Psoas muscle (tissue), 8 donors: ENCODE results near the gene GALT. TPM values are rescaled to one million over a fixed set of nuclear protein-coding genes. Genes with fewer than 3 reads are reported as not detected.
"Not testable (repeated sequence)": the region's sequence is repeated elsewhere in the genome, so short reads cannot be mapped to it uniquely, and the experiment has no call there.

Experiments used
- ATAC-seq, 4 donors: fragments of 200-7000 bp; cut with Tn5 transposase; one replicate each; pipeline ENCODE4 v1.9.1; 2020; ENCODE audit warnings: moderate library complexity in 3 of 4, mild to moderate bottlenecking in 2 of 4
- DNase-seq, 2 donors: peaks; one replicate each; pipeline ENCODE4 v3.0.0-alpha.2; 2020
- H3K27ac ChIP-seq: fragments of 200-600 bp; one replicate; pipeline ENCODE4 v1.8.0; 2022
- H3K27me3 ChIP-seq, 3 donors: fragments of 200-600 bp in 1 of 3; one replicate each; pipeline versions ENCODE4 v1.6.1 to v1.8.0; 2013 to 2022; ENCODE audit warnings: low read length in 2 of 3, mild to moderate bottlenecking in 2 of 3, moderate library complexity in 1 of 3; ENCODE audit not compliant: insufficient read depth in 3 of 3
- H3K36me3 ChIP-seq, 2 donors: fragments of 200-600 bp in 1 of 2; one replicate each; pipeline versions ENCODE4 v1.6.1 to v1.8.0; 2013 to 2022; ENCODE audit warnings: low read depth in 1 of 2, mild to moderate bottlenecking in 1 of 2, moderate library complexity in 1 of 2; ENCODE audit not compliant: insufficient read depth in 1 of 2
- H3K4me1 ChIP-seq: fragments of 200-600 bp; one replicate; pipeline ENCODE4 v1.8.0; 2022
- H3K4me3 ChIP-seq: fragments of 200-600 bp; one replicate; pipeline ENCODE4 v1.8.0; 2022; ENCODE audit warnings: mild to moderate bottlenecking
- H3K9me3 ChIP-seq: fragments of 200-600 bp; one replicate; pipeline ENCODE4 v1.8.0; 2022
- CTCF ChIP-seq: fragments of 200-600 bp; IDR thresholded peaks from one replicate; pipeline ENCODE4 v1.8.0; 2022; ENCODE audit warnings: antibody characterized with exemption
- WGBS, 3 donors: extraction: QIAGEN DNeasy Blood & Tissue Kit; methylation state at CpG; one replicate each; pipeline versions ENCODE4 v1.1.6 to v1.1.7; 2013; 5-methylcytosine and 5-hydroxymethylcytosine counted together
- intact Hi-C, 2 donors: fragments of 100-400 bp; cut with DNase I; formaldehyde crosslinking; loops; one replicate each; pipeline versions ENCODE4 v1.11.0 to v1.14.2; 2022
- polyA plus RNA-seq, 3 donors: library from polyadenylated mRNA; stranded (reverse); fragments of 200-250 nt; gene quantifications; one replicate each; pipeline ENCODE4 v1.2.3, GENCODE V29; 2013
- total RNA-seq, 4 donors: library from RNA; stranded (reverse); fragmentation: NEBNext Ultra II Directional in 2 of 4; extraction: Animal tissue kit (Norgen Biotek cat#: 25700) in 2 of 4; gene quantifications; one replicate each; pipeline versions ENCODE4 v1.2.1 to v1.2.4, GENCODE V29; 2021 to 2023
- donor health status: healthy with polysubstance abuse.
- donor health status: DM: no; HTN: no; CAD: no; lungs with moderate emphysema.
- donor health status: Bipolar disorder and iron deficiency.
- donor health status: healthy.
- donor health status: DM: yes; HTN: yes; CAD: no.
- donor health status: DM: no; HTN: no; CAD: no.
- donor health status: DM: no; HTN: no; CAD: no.
- donor health status: DM: yes; HTN: yes; CAD: no.

GALT gene
- total and polyA plus RNA-seq, 7 donors = 9.5 to 40.6 (median 17.7) TPM

GRCh38 chr9:34638138-34638445 lies 8.4 kb upstream of the GALT start:
- no peak for TF ChIP-seq CTCF
- intact Hi-C loops = no loop called here
- Histone ChIP-seq H3K4me1 (peaks cover 26% of the 10 kb centered on the region), H3K4me3 (peak overlapping the region; percentile 94), H3K27ac (peak overlapping the region; percentile 91), H3K27me3 (no peaks in the 10 kb centered on the region), H3K36me3 (peaks cover 0 to 12% of the 10 kb centered on the region in 2 donors), H3K9me3 (no peaks in the 10 kb centered on the region)
- DNase-seq (no peak), ATAC-seq (no peak)
- 14 to 28% (median 22%) methylated on average over 7 of the region's 7 CpGs for WGBS, 3 donors

- H3K9me3 ChIP-seq, H3K27me3 ChIP-seq, ATAC-seq, H3K27ac ChIP-seq, intact Hi-C loops, H3K4me3 ChIP-seq: not testable (repeated sequence)
- DNase-seq = peak in 1 of 2 donors; percentile 2
- 85 to 91% (median 90%) methylated on average over 8 of the region's 8 CpGs for WGBS, 3 donors
- Histone ChIP-seq H3K4me1 (peaks cover 22% of the 10 kb centered on the region), H3K36me3 (peaks cover 0 to 12% of the 10 kb centered on the region in 2 donors)
These were observed 7.2 kb upstream of the GALT start for GRCh38 chr9:34639322-34639721.

- no peaks in the 10 kb centered on the region for H3K36me3 ChIP-seq
- H3K27me3 ChIP-seq = no peaks in the 10 kb centered on the region
- 92 to 100% (median 100%) methylated on average over 1 of the region's 1 CpG for WGBS, 3 donors
- intact Hi-C loops = no loop called here
- peaks cover 11% of the 10 kb centered on the region for H3K4me1 ChIP-seq
- no peaks in the 10 kb centered on the region for H3K9me3 ChIP-seq
- DNase-seq (no peak), ATAC-seq (no peak)
- no peak overlapping the region for H3K4me3 ChIP-seq
- H3K27ac ChIP-seq = no peak overlapping the region
- TF ChIP-seq CTCF = no peak
These were observed 3.8 kb upstream of the GALT start for GRCh38 chr9:34642679-34643078.

- Histone ChIP-seq H3K27ac (no peak overlapping the region), H3K9me3 (no peaks in the 10 kb centered on the region), H3K36me3 (peaks cover 0 to 20% of the 10 kb centered on the region in 2 donors), H3K4me3 (no peak overlapping the region), H3K27me3 (no peaks in the 10 kb centered on the region), H3K4me1 (peaks cover 14% of the 10 kb centered on the region)
- TF ChIP-seq CTCF = no peak
- DNase-seq = no peak
- intact Hi-C loops = loop anchor here in 1 of 2 donors (5.0 kb wide), 1 partner anchor 57 kb away; no protein-coding TSS in a partner anchor
- no peak for ATAC-seq
These were observed 1.6 kb upstream of the GALT start for GRCh38 chr9:34644766-34645314.

- TF ChIP-seq CTCF = no peak
- WGBS, 3 donors = 2 to 7% (median 4%) methylated on average over 8 of the region's 8 CpGs
- Histone ChIP-seq H3K4me3 (peak overlapping the region; percentile 74), H3K4me1 (peaks cover 22% of the 10 kb centered on the region), H3K27me3 (no peaks in the 10 kb centered on the region), H3K27ac (peak overlapping the region; percentile 81), H3K9me3 (no peaks in the 10 kb centered on the region), H3K36me3 (peaks cover 0 to 34% of the 10 kb centered on the region in 2 donors)
- DNase-seq = no peak
- ATAC-seq = peak in 1 of 4 donors; percentile 7
- intact Hi-C loops = loop anchor here in 1 of 2 donors (5.0 kb wide), 1 partner anchor 55 kb away; no protein-coding TSS in a partner anchor
These were observed 569 bp downstream of the GALT start for GRCh38 chr9:34647084-34647403.
